HepG2 (cell line): ENCODE results near the gene UBC.

ENCODE experiments used
- EP300 ChIP-seq, 3 experiments: sonication (generic) in 1 of 3; formaldehyde crosslinking in 1 of 3; IDR thresholded peaks; 2 replicates each; pipeline versions ENCODE4 v1.5.1 to v1.6.1; 2011 to 2020; ENCODE audit warnings: low read depth in 2 of 3, low read length in 2 of 3, borderline replicate concordance in 1 of 3, improper control_type of control experiment in 1 of 3, mild to moderate bottlenecking in 1 of 3, missing genetic modification reagents in 1 of 3, moderate library complexity in 1 of 3
- KLF6 ChIP-seq: IDR thresholded peaks from 2 replicates; pipeline ENCODE4 v1.8.0; 2016; ENCODE audit warnings: missing biosample characterization, missing genetic modification reagents
- MAFF ChIP-seq: IDR thresholded peaks from 2 replicates; pipeline ENCODE4 v1.6.1; 2011; ENCODE audit warnings: low read depth, low read length, improper control_type of control experiment

DNA sequence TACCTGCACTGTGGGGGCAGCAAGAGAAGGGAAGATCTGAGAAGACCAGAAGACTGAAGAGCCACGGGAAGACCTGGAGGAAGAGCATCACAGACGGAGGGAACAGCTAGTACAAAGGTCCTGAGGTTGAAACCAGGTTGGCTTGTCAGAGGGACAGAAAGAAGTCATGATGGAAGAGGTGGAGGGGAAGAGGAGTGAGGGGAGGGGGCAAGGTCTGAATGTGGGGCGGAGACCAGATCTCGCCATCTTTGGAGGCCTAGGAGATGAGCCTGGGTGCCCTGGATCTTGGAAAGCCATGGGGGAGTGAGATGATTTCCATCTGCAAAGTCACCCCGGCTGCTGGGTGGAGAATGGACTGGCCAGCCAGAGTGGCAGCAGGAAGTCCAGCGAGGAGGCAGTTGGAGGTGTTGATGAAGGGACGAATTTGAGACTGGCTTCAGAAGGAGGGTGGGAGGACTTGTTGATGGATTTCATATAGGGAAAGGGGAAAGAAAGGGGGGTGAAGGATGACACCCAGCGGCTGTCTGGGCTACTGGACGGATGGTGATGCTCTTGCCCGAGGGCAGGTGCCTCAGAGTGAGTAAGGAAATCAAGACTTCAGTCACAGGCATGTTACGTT, 14.6 kb upstream of the UBC start:
- TF ChIP-seq KLF6 (CRISPR knock-in tag) (no peak), EP300 (IDR thresholded peaks at IDR 0.05; ENCODE audit: low read depth in 2 of 2, low read length in 2 of 2) (no peak), EP300 (CRISPR knock-in tag; IDR thresholded peaks at IDR 0.05; ENCODE audit: borderline replicate concordance) (no peak), MAFF (no peak)
